Spleen (tissue), 11 donors: ENCODE results near the gene RNASEH2B. TPM values are rescaled to one million over a fixed set of nuclear protein-coding genes. Genes with fewer than 3 reads are reported as not detected.

ENCODE experiments used
- DNase-seq: peaks from one replicate; pipeline ENCODE4 v3.0.0-alpha.2; 2020
- H3K27ac ChIP-seq, 8 donors: fragments of 200-600 bp; sonication (generic) in 7 of 8; 1 replicate in 4 of 8; 2 replicates in 4 of 8; pipeline versions ENCODE4 v1.5.0 to v1.8.0; 2016 to 2021; ENCODE audit warnings: inconsistent platforms in 4 of 8, mild to moderate bottlenecking in 4 of 8, moderate library complexity in 1 of 8
- H3K27me3 ChIP-seq, 7 donors: fragments of 200-600 bp; sonication (generic) in 6 of 7; replicated peaks in 1 of 7; 1 replicate in 4 of 7; 2 replicates in 3 of 7; pipeline versions ENCODE4 v1.5.0 to v1.8.0; 2016 to 2021; ENCODE audit warnings: inconsistent platforms in 3 of 7, mild to moderate bottlenecking in 1 of 7
- H3K36me3 ChIP-seq, 6 donors: fragments of 200-600 bp; sonication (generic) in 5 of 6; 1 replicate in 4 of 6; 2 replicates in 2 of 6; pipeline versions ENCODE4 v1.5.0 to v1.8.0; 2016 to 2021; ENCODE audit warnings: inconsistent platforms in 2 of 6
- H3K4me1 ChIP-seq, 6 donors: fragments of 200-600 bp; sonication (generic) in 5 of 6; 1 replicate in 3 of 6; 2 replicates in 3 of 6; pipeline versions ENCODE4 v1.5.0 to v1.8.0; 2016 to 2021; ENCODE audit warnings: inconsistent platforms in 3 of 6
- H3K4me3 ChIP-seq, 8 donors: fragments of 200-600 bp; sonication (generic) in 7 of 8; 1 replicate in 4 of 8; 2 replicates in 4 of 8; pipeline versions ENCODE4 v1.5.0 to v1.8.0; 2016 to 2021; ENCODE audit warnings: inconsistent platforms in 4 of 8, mild to moderate bottlenecking in 4 of 8, moderate library complexity in 2 of 8
- H3K9me3 ChIP-seq, 8 donors: fragments of 200-600 bp; sonication (generic) in 7 of 8; 1 replicate in 4 of 8; 2 replicates in 4 of 8; pipeline versions ENCODE4 v1.5.0 to v1.8.0; 2016 to 2021; ENCODE audit warnings: inconsistent platforms in 4 of 8
- POLR2A ChIP-seq, 3 donors: fragments of 450-650 bp; IDR thresholded peaks; one replicate each; pipeline ENCODE4 v1.5.1; 2017; ENCODE audit warnings: antibody characterized with exemption in 3 of 3, mild to moderate bottlenecking in 1 of 3
- POLR2AphosphoS5 ChIP-seq, 3 donors: sonication (generic); formaldehyde crosslinking; IDR thresholded peaks; one replicate each; pipeline ENCODE4 v1.5.1; 2017; ENCODE audit warnings: antibody characterized with exemption in 3 of 3
- WGBS, 5 donors: extraction: QIAGEN DNeasy Blood & Tissue Kit in 3 of 5; methylation state at CpG; one replicate each; pipeline versions ENCODE4 v1.1.5 to v1.1.7; 2013 to 2018; 5-methylcytosine and 5-hydroxymethylcytosine counted together
- intact Hi-C: fragments of 100-400 bp; cut with DNase I; formaldehyde crosslinking; loops from one replicate; pipeline ENCODE4 v1.15.0; 2023; ENCODE audit warnings: low total_unique reads
- polyA plus RNA-seq, 3 donors: library from polyadenylated mRNA; stranded (reverse); fragments of 200-250 nt; gene quantifications; one replicate each; pipeline ENCODE4 v1.2.1, GENCODE V29; 2013
- total RNA-seq, 7 donors: library from RNA; depleted of rRNA in 3 of 7; stranded (reverse); fragments of >200 nt in 3 of 7; fragmentation: NEBNext Ultra II Directional in 4 of 7; extraction: Animal tissue kit (Norgen Biotek cat#: 25700) in 4 of 7; gene quantifications; one replicate each; pipeline versions ENCODE4 v1.1.0 to v1.2.1, GENCODE V29; 2016 to 2021
- TF ChIP-seq, protein P1 (sequence below), 11 experiments: fragments of 200-600 bp in 7 of 11; fragments of 450-650 bp in 4 of 11; sonication (generic) in 4 of 11; IDR thresholded peaks in 8 of 11; conservative IDR thresholded peaks in 3 of 11; 1 replicate in 7 of 11; 2 replicates in 4 of 11; pipeline versions ENCODE4 v1.4.0 to v1.8.0; 2016 to 2021; ENCODE audit warnings: antibody characterized with exemption in 11 of 11, inconsistent platforms in 4 of 11, mild to moderate bottlenecking in 1 of 11
- donor health status: healthy with polysubstance abuse.
- donor health status: DM: no; HTN: no; CAD: no; lungs with moderate emphysema.
- donor health status: DM: no; HTN: no; CAD: no.
- donor health status: Bipolar disorder and iron deficiency.
- donor health status: healthy.
- donor health status: DM: no; HTN: no; CAD: no.
- donor health status: DM: yes; HTN: yes; CAD: no.

Gene RNASEH2B
- total and polyA plus RNA-seq, 10 donors: 57.2 to 129 (median 73.7) TPM

DNA sequence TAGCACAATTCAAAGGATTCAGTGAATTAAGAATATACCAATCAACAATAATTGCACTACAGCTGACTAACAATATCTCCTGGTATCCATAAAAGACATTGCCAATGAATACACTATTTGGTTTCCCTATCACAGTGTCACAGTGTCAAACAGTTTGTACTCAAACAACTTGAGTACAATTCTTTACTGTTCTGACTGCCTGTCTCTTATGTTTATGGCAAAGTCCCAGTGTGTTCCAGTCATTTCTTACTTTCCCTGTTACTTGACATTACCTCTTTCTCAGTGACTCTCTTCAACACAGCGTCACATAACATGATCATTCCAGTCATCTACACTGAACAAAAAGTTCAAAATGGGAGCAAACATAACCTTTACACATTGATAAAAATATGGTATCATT is 21.2 kb upstream of the RNASEH2B start:
- Histone ChIP-seq H3K36me3 (no peaks in the 10 kb centered on the region), H3K27ac (no peak overlapping the region), H3K27me3 (no peaks in the 10 kb centered on the region), H3K9me3 (no peaks in the 10 kb centered on the region), H3K4me1 (peaks cover 4 to 43% (median 24%) of the 10 kb centered on the region in 6 donors), H3K4me3 (no peak overlapping the region)
- TF ChIP-seq POLR2AphosphoS5 (IDR thresholded peaks at IDR 0.05): no peak
- no peak for TF ChIP-seq POLR2A (IDR thresholded peaks at IDR 0.05)
- 0 to 100% (median 91%) methylated on average over 1 of the region's 1 CpG for whole genome bisulfite sequencing, 5 donors
- intact Hi-C loops: no loop called here
- no peak for DNase-seq

DNA sequence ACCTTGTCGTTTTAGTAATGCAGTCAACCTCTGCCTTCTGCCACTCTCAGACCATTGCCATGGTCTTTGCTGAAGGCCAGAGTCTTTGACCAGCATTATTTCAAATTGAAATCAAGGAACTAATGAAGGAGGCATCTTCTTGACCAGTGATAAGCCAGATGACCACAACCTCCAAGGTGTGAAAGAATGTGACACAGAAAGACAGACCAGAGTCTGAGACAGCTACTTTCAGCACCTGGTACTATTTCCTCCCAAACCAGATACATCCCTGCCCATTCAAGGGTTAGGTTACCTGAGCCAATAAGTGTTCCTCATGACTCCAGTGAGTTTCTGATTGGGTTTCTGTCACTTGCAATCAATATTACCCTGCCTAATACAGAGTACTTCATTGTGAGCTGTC is 20.3 kb upstream of the RNASEH2B start:
- WGBS, 5 donors: 0 to 100% (median 83%) methylated on average over 1 of the region's 1 CpG
- H3K27me3 ChIP-seq: no peaks in the 10 kb centered on the region
- DNase-seq: no peak
- no peak for TF ChIP-seq POLR2AphosphoS5 (IDR thresholded peaks at IDR 0.05)
- TF ChIP-seq, protein P1, sequence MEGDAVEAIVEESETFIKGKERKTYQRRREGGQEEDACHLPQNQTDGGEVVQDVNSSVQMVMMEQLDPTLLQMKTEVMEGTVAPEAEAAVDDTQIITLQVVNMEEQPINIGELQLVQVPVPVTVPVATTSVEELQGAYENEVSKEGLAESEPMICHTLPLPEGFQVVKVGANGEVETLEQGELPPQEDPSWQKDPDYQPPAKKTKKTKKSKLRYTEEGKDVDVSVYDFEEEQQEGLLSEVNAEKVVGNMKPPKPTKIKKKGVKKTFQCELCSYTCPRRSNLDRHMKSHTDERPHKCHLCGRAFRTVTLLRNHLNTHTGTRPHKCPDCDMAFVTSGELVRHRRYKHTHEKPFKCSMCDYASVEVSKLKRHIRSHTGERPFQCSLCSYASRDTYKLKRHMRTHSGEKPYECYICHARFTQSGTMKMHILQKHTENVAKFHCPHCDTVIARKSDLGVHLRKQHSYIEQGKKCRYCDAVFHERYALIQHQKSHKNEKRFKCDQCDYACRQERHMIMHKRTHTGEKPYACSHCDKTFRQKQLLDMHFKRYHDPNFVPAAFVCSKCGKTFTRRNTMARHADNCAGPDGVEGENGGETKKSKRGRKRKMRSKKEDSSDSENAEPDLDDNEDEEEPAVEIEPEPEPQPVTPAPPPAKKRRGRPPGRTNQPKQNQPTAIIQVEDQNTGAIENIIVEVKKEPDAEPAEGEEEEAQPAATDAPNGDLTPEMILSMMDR (IDR thresholded peaks at IDR 0.05 in 8 of 11, conservative IDR thresholded peaks at IDR 0.05 in 3 of 11): no peak
- TF ChIP-seq POLR2A (IDR thresholded peaks at IDR 0.05): no peak
- no peaks in the 10 kb centered on the region for H3K36me3 ChIP-seq
- no peaks in the 10 kb centered on the region for H3K9me3 ChIP-seq
- H3K27ac ChIP-seq: no peak overlapping the region
- no peak overlapping the region for H3K4me3 ChIP-seq
- intact Hi-C loops: no loop called here
- H3K4me1 ChIP-seq: peaks cover 9 to 52% (median 33%) of the 10 kb centered on the region in 6 donors

DNA sequence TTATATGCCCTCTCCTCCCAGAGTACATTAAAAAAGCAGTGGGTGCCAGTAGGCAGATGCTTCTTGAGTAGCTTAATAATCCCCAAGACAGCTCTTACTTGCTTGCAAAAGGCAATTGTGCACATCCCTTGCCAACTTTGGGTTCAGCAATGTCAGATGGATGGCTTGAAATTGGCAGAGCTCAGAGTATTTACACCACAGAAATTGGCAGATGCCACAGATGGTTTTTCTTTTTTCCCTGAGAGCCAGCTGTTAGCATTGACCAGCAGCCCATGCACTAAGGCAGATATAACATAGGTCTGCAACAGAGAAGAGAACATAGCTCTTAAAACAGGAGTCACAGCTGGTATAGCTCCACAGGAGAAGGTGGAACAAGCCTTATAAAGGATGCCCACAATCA is 18.4 kb upstream of the RNASEH2B start:
- peaks cover 9 to 57% (median 33%) of the 10 kb centered on the region in 6 donors for H3K4me1 ChIP-seq
- intact Hi-C loops: no loop called here
- H3K4me3 ChIP-seq: no peak overlapping the region
- H3K27me3 ChIP-seq: no peaks in the 10 kb centered on the region
- no peak for DNase-seq
- H3K36me3 ChIP-seq: no peaks in the 10 kb centered on the region
- H3K27ac ChIP-seq: peak overlapping the region in 5 of 8 donors; percentile 77 to 89 (median 79)
- no peaks in the 10 kb centered on the region for H3K9me3 ChIP-seq
- TF ChIP-seq POLR2A (IDR thresholded peaks at IDR 0.05): no peak
- TF ChIP-seq POLR2AphosphoS5 (IDR thresholded peaks at IDR 0.05): no peak
- TF ChIP-seq, protein P1 (IDR thresholded peaks at IDR 0.05 in 8 of 11, conservative IDR thresholded peaks at IDR 0.05 in 3 of 11): no peak

DNA sequence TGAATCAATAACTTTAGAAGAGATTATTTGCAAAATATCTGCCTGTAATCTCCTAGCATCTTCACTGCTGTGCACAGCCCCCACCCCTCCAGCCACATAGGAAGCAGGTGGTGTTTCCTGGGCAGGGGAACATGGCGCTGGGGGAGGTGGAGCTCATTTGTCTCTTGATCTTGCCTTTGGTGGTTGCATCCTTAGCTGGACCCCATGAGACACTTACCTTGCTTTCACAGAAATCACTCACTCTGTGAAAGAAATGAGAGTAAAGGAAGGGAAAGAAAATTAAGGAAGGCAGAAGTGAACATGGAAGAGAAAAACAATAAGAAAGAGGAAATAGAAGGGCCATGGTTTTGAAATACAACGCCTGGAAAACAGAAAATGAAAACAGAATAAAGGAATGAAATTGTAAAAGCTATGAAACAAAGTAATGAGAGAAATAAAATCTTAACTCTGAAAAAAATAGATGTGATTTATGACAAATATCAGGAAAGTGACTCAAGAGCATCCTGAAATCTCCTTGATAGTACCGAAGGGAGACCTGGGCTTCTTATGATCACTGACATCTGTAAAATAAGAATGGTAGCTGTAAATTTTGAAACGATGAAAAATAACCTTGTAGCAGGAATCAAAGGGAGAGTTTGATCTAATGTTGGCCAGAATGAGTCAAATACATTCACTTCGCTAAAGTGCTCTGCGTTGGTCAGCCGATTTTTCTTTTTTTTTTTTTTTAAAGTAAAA is 17.2 kb upstream of the RNASEH2B start:
- H3K27ac ChIP-seq: peak overlapping the region; percentile 25 to 89 (median 77)
- peak; percentile 85 for DNase-seq
- peak overlapping the region in 3 of 8 donors; percentile 2 to 41 (median 5) for H3K4me3 ChIP-seq
- intact Hi-C loops: no loop called here
- no peaks in the 10 kb centered on the region for H3K9me3 ChIP-seq
- TF ChIP-seq, protein P1 (IDR thresholded peaks at IDR 0.05 in 8 of 11, conservative IDR thresholded peaks at IDR 0.05 in 3 of 11): no peak
- peak in 2 of 3 donors; percentile 49 to 57 for TF ChIP-seq POLR2AphosphoS5 (IDR thresholded peaks at IDR 0.05)
- no peaks in the 10 kb centered on the region for H3K36me3 ChIP-seq
- 43 to 53% (median 49%) methylated on average over 7 of the region's 7 CpGs for WGBS, 5 donors
- peaks cover 9 to 50% (median 30%) of the 10 kb centered on the region in 6 donors for H3K4me1 ChIP-seq
- H3K27me3 ChIP-seq: no peaks in the 10 kb centered on the region
